Endothelial cell of umbilical vein (primary cell): Measurements from ENCODE around the gene GSC2. TPM values are rescaled to one million over a fixed set of nuclear protein-coding genes. Genes with fewer than 3 reads are reported as not detected.

Experiments
- BruUV-seq: library from RNA; stranded (reverse); fragments of 400-500 nt; replicated peaks from 2 replicates; lab custom pipeline; 2021; lab: Mats Ljungman, UMichigan
- CTCF ChIA-PET: fragments of 300-600, 350-600 bp; sonication (Branson Sonifier 250); formaldehyde crosslinking; loops from one replicate; lab custom pipeline; 2021; ENCODE audit warnings: antibody characterized with exemption, inconsistent platforms; lab: Charles Lee
- POLR2A ChIA-PET: fragments of 300-600, 350-600 bp; sonication (Branson Sonifier 250); formaldehyde crosslinking; loops from one replicate; lab custom pipeline; 2021; ENCODE audit warnings: antibody characterized with exemption, inconsistent platforms; lab: Charles Lee
- DNase-seq: peaks from one replicate; pipeline ENCODE4 v3.0.0-alpha.2; 2011; ENCODE audit warnings: low read depth, low spot score
- FAIRE-seq: peaks from 2 replicates; lab custom pipeline; 2011; peaks lifted over from hg19 to GRCh38; lab: Jason Lieb, UNC
- H2AFZ ChIP-seq: 2 replicates; pipeline ENCODE4 v1.6.0; 2012; ENCODE audit warnings: low read depth, low read length, control low read depth, inconsistent platforms
- H3K27ac ChIP-seq: 2 replicates; pipeline ENCODE4 v1.5.1; 2011; ENCODE audit warnings: low read depth, mild to moderate bottlenecking, control low read depth, low read length, moderate library complexity; ENCODE audit not compliant: insufficient read depth
- H3K27me3 ChIP-seq, 2 experiments: 2 replicates each; pipeline versions ENCODE4 v1.6.0 to v1.6.1; 2011; ENCODE audit warnings: low read length in 2 of 2, mixed read lengths in 1 of 2; ENCODE audit not compliant: control insufficient read depth in 2 of 2, insufficient read depth in 2 of 2
- H3K36me3 ChIP-seq, 2 experiments: 2 replicates in 1 of 2; 3 replicates in 1 of 2; pipeline ENCODE4 v1.5.1; 2011; ENCODE audit warnings: low read length in 2 of 2, mild to moderate bottlenecking in 1 of 2, moderate library complexity in 1 of 2; ENCODE audit not compliant: control insufficient read depth in 2 of 2, insufficient read depth in 2 of 2; ENCODE audit errors: extremely low read depth in 1 of 2
- H3K4me1 ChIP-seq: 3 replicates; pipeline ENCODE4 v1.5.1; 2011; ENCODE audit warnings: mild to moderate bottlenecking, low read length; ENCODE audit not compliant: control insufficient read depth, insufficient read depth; ENCODE audit errors: extremely low read depth
- H3K4me2 ChIP-seq: 2 replicates; pipeline ENCODE4 v1.6.1; 2011; ENCODE audit warnings: low read length, control low read depth, mixed read lengths; ENCODE audit not compliant: insufficient read depth
- H3K4me3 ChIP-seq, 3 experiments: fragments of 200-600 bp in 1 of 3; sonication (generic), shearing (Covaris generic) in 1 of 3; replicated peaks in 1 of 3; 2 replicates each; pipeline ENCODE4 v1.5.1; 2011 to 2016; ENCODE audit warnings: control low read depth in 3 of 3, low read length in 3 of 3, mild to moderate bottlenecking in 2 of 3, inconsistent platforms in 1 of 3, low read depth in 1 of 3, moderate library complexity in 1 of 3; ENCODE audit not compliant: insufficient read depth in 1 of 3
- H3K79me2 ChIP-seq: 2 replicates; pipeline ENCODE4 v1.6.0; 2012; ENCODE audit warnings: low read length, inconsistent platforms; ENCODE audit not compliant: control insufficient read depth, insufficient read depth
- H3K9ac ChIP-seq: replicated peaks from 2 replicates; pipeline ENCODE3; 2011; ENCODE audit warnings: low read length, control low read depth; ENCODE audit not compliant: insufficient read depth; ENCODE audit errors: extremely low read depth
- H3K9me1 ChIP-seq: replicated peaks from 3 replicates; pipeline ENCODE4 v1.6.0; 2011; ENCODE audit warnings: mild to moderate bottlenecking, low read length; ENCODE audit not compliant: control insufficient read depth, insufficient read depth; ENCODE audit errors: extremely low read depth
- H3K9me3 ChIP-seq: replicated peaks from 2 replicates; pipeline ENCODE4 v1.5.1; 2012; ENCODE audit warnings: low read length, inconsistent platforms; ENCODE audit not compliant: control insufficient read depth, insufficient read depth
- H4K20me1 ChIP-seq: replicated peaks from 2 replicates; pipeline ENCODE3; 2011; ENCODE audit warnings: mild to moderate bottlenecking, low read length; ENCODE audit not compliant: control insufficient read depth, insufficient read depth; ENCODE audit errors: extremely low read depth
- EZH2 ChIP-seq: IDR thresholded peaks from 2 replicates; pipeline ENCODE4 v1.6.1; 2012; ENCODE audit warnings: borderline replicate concordance, low read depth, mild to moderate bottlenecking, moderate library complexity, low read length, inconsistent platforms; ENCODE audit not compliant: severe bottlenecking
- FOS ChIP-seq: IDR thresholded peaks from 2 replicates; pipeline ENCODE4 v1.6.1; 2011; ENCODE audit warnings: mild to moderate bottlenecking, low read length, moderate library complexity, borderline replicate concordance; ENCODE audit not compliant: insufficient read depth
- GATA2 ChIP-seq: IDR thresholded peaks from 2 replicates; pipeline ENCODE4 v1.7.0; 2011; ENCODE audit warnings: low read depth, mild to moderate bottlenecking, moderate library complexity, mixed read lengths, low read length; ENCODE audit not compliant: insufficient read length, insufficient read depth
- JUN ChIP-seq: IDR thresholded peaks from 2 replicates; pipeline ENCODE4 v1.6.1; 2011; ENCODE audit warnings: borderline replicate concordance, low read depth; ENCODE audit not compliant: insufficient read length, insufficient read depth
- MYC ChIP-seq: IDR thresholded peaks from one replicate; pipeline ENCODE4 v1.6.1; 2011; ENCODE audit warnings: mild to moderate bottlenecking, low read depth, low read length
- POLR2A ChIP-seq: IDR thresholded peaks from 2 replicates; pipeline ENCODE4 v1.6.1; 2012; ENCODE audit warnings: low read depth, mild to moderate bottlenecking, control low read depth, low read length
- POLR2AphosphoS5 ChIP-seq: IDR thresholded peaks from 2 replicates; pipeline ENCODE4 v1.6.1; 2012; ENCODE audit warnings: low read depth, mild to moderate bottlenecking, control low read depth, low read length, moderate library complexity; ENCODE audit not compliant: insufficient read depth
- dilution Hi-C: fragments of 300-500 bp; cut with MboI; formaldehyde crosslinking; loops from one replicate; pipeline ENCODE4 v1.15.0; 2019; ENCODE audit warnings: low sequenced_read_pairs; ENCODE audit not compliant: extremely low pct_ligation_motif_present
- intact Hi-C: fragments of 100-400 bp; cut with micrococcal nuclease; formaldehyde crosslinking; loops from one replicate; pipeline ENCODE4 v1.10.0; 2022
- polyA plus RNA-seq, 4 experiments: library from polyadenylated mRNA; depleted of rRNA in 3 of 4; stranded (reverse) in 3 of 4; unstranded in 1 of 4; fragments of >200 nt; gene quantifications; 2 replicates each; pipeline versions ENCODE4 v1.2.1 to v1.2.3, GENCODE V29; 2011 to 2012; ENCODE audit warnings: missing spikeins in 1 of 4
- total RNA-seq: library from RNA; stranded (reverse); gene quantifications from 2 replicates; pipeline ENCODE4 v1.2.3, GENCODE V29; 2021
- TF ChIP-seq, protein P1 (sequence below): IDR thresholded peaks from 2 replicates; pipeline ENCODE4 v1.6.1; 2011; ENCODE audit not compliant: insufficient read depth, insufficient read length
- TF ChIP-seq, protein P2 (sequence below), 2 donors: IDR thresholded peaks; 1 replicate in 1 of 2; 2 replicates in 1 of 2; pipeline ENCODE4 v1.5.1; 2011; ENCODE audit warnings: low read length in 2 of 2, mild to moderate bottlenecking in 2 of 2, moderate library complexity in 2 of 2, control low read depth in 1 of 2, inconsistent platforms in 1 of 2, low read depth in 1 of 2; ENCODE audit not compliant: insufficient read depth in 1 of 2; ENCODE audit errors: extremely low read depth in 1 of 2

GSC2 gene
- total and polyA plus RNA-seq, 2 donors (not counting 3 experiments of a cell fraction or from before 2014, with no cell fraction given), result not detected

DNA sequence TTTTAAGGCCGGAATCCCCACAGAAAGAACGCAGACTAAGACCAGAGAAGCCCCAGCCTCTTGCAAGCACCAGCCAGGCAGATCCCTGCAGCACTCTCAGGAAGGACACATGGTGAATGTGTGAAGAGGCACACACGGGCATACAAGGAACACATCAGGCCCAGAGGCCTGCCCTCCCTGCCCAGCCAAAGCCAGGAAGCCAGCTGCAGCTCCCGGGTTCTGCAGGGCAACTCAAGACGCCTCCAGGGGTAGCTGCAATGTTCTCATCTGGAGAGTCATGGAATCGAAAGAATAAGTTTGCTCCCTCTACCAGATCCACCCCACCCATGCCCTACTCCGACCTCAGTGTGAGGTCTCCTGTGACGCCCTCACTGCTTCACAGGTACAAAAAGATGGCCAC, 30.1 kb downstream of the GSC2 start:
- Histone ChIP-seq H3K4me2 (no peak overlapping the region), H3K9ac (no peak overlapping the region), H3K79me2 (peaks cover 65% of the 10 kb centered on the region), H4K20me1 (peaks cover 7% of the 10 kb centered on the region), H3K9me3 (no peaks in the 10 kb centered on the region), H2AFZ (no peak overlapping the region), H3K36me3 (peaks cover 0 to 2% of the 10 kb centered on the region in 2 experiments), H3K9me1 (no peaks in the 10 kb centered on the region), H3K27ac (no peak overlapping the region), H3K4me1 (peaks cover 9% of the 10 kb centered on the region), H3K27me3 (no peaks in the 10 kb centered on the region), H3K4me3 (no peak overlapping the region)
- intact Hi-C loops (no loop called here), dilution Hi-C loops (no loop called here)
- FAIRE-seq, result no peak
- TF ChIP-seq, protein P1, sequence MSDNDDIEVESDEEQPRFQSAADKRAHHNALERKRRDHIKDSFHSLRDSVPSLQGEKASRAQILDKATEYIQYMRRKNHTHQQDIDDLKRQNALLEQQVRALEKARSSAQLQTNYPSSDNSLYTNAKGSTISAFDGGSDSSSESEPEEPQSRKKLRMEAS, result no peak
- no peak for TF ChIP-seq GATA2
- no peak for TF ChIP-seq JUN
- TF ChIP-seq, protein P2, sequence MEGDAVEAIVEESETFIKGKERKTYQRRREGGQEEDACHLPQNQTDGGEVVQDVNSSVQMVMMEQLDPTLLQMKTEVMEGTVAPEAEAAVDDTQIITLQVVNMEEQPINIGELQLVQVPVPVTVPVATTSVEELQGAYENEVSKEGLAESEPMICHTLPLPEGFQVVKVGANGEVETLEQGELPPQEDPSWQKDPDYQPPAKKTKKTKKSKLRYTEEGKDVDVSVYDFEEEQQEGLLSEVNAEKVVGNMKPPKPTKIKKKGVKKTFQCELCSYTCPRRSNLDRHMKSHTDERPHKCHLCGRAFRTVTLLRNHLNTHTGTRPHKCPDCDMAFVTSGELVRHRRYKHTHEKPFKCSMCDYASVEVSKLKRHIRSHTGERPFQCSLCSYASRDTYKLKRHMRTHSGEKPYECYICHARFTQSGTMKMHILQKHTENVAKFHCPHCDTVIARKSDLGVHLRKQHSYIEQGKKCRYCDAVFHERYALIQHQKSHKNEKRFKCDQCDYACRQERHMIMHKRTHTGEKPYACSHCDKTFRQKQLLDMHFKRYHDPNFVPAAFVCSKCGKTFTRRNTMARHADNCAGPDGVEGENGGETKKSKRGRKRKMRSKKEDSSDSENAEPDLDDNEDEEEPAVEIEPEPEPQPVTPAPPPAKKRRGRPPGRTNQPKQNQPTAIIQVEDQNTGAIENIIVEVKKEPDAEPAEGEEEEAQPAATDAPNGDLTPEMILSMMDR (IDR thresholded peaks at IDR 0.05; ENCODE audit: extremely low read depth in 1 of 2, insufficient read depth in 1 of 2, low read depth in 1 of 2, low read length in 2 of 2), result no peak
- TF ChIP-seq POLR2A, result no peak
- no peak for TF ChIP-seq POLR2AphosphoS5
- no peak for TF ChIP-seq EZH2
- TF ChIP-seq FOS, result no peak
- TF ChIP-seq MYC, result no peak
- CTCF ChIA-PET, result no interaction called here
- no TSS peak for BruUV-seq
- POLR2A ChIA-PET, result no interaction called here
- DNase-seq, result no peak
